ENCODE measurements around the gene LYRM4.

DNA sequence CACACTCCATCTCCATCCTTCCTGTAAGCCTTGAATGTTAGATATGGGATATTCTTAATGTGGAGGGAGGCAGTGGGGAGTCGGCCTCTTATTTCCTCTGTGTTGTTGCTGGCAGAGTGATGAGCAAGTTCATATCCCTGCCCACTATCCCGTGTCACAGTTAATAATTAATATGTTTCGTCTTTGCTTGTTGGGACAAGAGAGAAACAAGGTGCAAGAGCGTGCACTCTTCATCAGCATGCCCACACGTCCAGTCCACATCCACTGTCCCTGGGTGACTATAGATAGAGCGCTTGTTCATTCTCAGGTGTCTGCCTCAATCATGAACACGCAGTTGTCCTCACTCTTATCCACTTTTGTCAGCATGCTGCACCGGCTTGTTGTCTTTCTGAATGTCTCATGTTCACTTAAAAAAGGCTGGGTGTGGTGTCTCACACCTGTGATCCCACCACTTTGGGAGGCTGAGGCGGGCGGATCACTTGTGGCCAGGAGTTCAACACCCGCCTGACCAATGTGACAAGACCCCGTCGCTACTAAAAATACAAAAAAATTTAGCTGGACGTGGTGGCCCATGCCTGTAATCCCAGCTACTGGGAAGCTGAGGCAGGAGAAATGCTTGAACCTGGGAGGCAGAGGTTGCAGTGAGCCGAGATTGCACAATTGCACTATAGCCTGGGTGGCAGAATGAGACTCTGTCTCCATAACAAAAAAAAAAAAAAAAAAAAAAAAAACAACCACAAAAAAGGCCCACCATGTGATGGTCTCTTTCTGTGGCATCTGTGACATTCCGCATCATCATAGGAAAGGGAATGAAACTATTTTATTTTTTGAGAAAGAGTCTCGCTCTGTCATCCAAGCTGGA lies 141.4 kb downstream of the LYRM4 start:
- TF ChIP-seq, protein P1, sequence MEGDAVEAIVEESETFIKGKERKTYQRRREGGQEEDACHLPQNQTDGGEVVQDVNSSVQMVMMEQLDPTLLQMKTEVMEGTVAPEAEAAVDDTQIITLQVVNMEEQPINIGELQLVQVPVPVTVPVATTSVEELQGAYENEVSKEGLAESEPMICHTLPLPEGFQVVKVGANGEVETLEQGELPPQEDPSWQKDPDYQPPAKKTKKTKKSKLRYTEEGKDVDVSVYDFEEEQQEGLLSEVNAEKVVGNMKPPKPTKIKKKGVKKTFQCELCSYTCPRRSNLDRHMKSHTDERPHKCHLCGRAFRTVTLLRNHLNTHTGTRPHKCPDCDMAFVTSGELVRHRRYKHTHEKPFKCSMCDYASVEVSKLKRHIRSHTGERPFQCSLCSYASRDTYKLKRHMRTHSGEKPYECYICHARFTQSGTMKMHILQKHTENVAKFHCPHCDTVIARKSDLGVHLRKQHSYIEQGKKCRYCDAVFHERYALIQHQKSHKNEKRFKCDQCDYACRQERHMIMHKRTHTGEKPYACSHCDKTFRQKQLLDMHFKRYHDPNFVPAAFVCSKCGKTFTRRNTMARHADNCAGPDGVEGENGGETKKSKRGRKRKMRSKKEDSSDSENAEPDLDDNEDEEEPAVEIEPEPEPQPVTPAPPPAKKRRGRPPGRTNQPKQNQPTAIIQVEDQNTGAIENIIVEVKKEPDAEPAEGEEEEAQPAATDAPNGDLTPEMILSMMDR (IDR thresholded peaks at IDR 0.05) = no peak
- TF ChIP-seq POLR2AphosphoS5 (IDR thresholded peaks at IDR 0.05) = no peak
- no peak for TF ChIP-seq POLR2A (IDR thresholded peaks at IDR 0.05; ENCODE audit: low read depth)
- TF ChIP-seq EP300 (IDR thresholded peaks at IDR 0.05) = no peak

Data from esophagus muscularis mucosa (tissue), 4 donors.